CD4-positive, alpha-beta T cell treated with Interleukin-4 for 4 hours (primary cell): ENCODE measurements around the gene LRCH1.

Source experiments
- DNase-seq: peaks from one replicate; pipeline ENCODE4 v3.0.0-alpha.2; 2020

Gene LRCH1

GRCh38 chr13:46536341-46536740, 16.6 kb upstream of the LRCH1 start:
- no peak for DNase-seq

- DNase-seq = no peak
These were observed 13.7 kb upstream of the LRCH1 start for GRCh38 chr13:46539231-46539630.

GRCh38 chr13:46541210-46541609, 11.8 kb upstream of the LRCH1 start:
- DNase-seq = no peak

- no peak for DNase-seq
These were observed 10.1 kb upstream of the LRCH1 start for GRCh38 chr13:46542833-46543232.

GRCh38 chr13:46543287-46543686, 9.7 kb upstream of the LRCH1 start:
- no peak for DNase-seq

- no peak for DNase-seq
These were observed 8.8 kb upstream of the LRCH1 start for GRCh38 chr13:46544208-46544607.

- DNase-seq = no peak
These were observed 8.2 kb upstream of the LRCH1 start for GRCh38 chr13:46544811-46545210.

GRCh38 chr13:46546084-46546768, 6.7 kb upstream of the LRCH1 start:
- DNase-seq = no peak

- DNase-seq = no peak
These were observed 2.1 kb upstream of the LRCH1 start for GRCh38 chr13:46550822-46551221.

- peak; percentile 61 for DNase-seq
These were observed 1.3 kb upstream of the LRCH1 start for GRCh38 chr13:46551410-46552302.

- no peak for DNase-seq
These were observed 677 bp upstream of the LRCH1 start for GRCh38 chr13:46552303-46552682.

GRCh38 chr13:46553521-46553885, 533 bp downstream of the LRCH1 start:
- no peak for DNase-seq

- peak; percentile 66 for DNase-seq
These were observed 1.2 kb downstream of the LRCH1 start for GRCh38 chr13:46553886-46554858.

GRCh38 chr13:46554951-46555350, 2.0 kb downstream of the LRCH1 start:
- DNase-seq = no peak

GRCh38 chr13:46555722-46556417, 2.9 kb downstream of the LRCH1 start:
- DNase-seq = no peak

GRCh38 chr13:46556418-46556779, 3.4 kb downstream of the LRCH1 start:
- no peak for DNase-seq

GRCh38 chr13:46559272-46559805, 6.4 kb downstream of the LRCH1 start:
- DNase-seq = no peak

- no peak for DNase-seq
These were observed 7.8 kb downstream of the LRCH1 start for GRCh38 chr13:46560778-46561177.

GRCh38 chr13:46561286-46561685, 8.3 kb downstream of the LRCH1 start:
- DNase-seq = no peak

GRCh38 chr13:46561691-46562090, 8.7 kb downstream of the LRCH1 start:
- no peak for DNase-seq

GRCh38 chr13:46562152-46562551, 9.2 kb downstream of the LRCH1 start:
- no peak for DNase-seq

GRCh38 chr13:46562581-46562980, 9.6 kb downstream of the LRCH1 start:
- no peak for DNase-seq
